Kidney glomerular epithelial cell (primary cell): ENCODE data around the gene CDK3.
A peak's percentile ranks its signal among the peaks of the same experiment; 100 is the strongest.
"Not testable (repeated sequence)": the region's sequence is repeated elsewhere in the genome, so short reads cannot be mapped to it uniquely, and the experiment has no call there.

Source experiments
- DNase-seq: peaks from one replicate; lab custom pipeline; 2025; lab: John Stamatoyannopoulos, UW

CDK3 gene

GRCh38 chr17:76000755-76001521, at the start of gene CDK3:
TSS of gene CDK3 (plus strand) at chr17:76000855. CDS start at chr17:76001426, 571 bp downstream.
- no peak for DNase-seq

GRCh38 chr17:75950855-75951554, 49.6 kb upstream of the CDK3 start:
- peak; percentile 18 for DNase-seq

- DNase-seq, result no peak
Observed at GRCh38 chr17:75959051-75959838, 41.4 kb upstream of the CDK3 start.

GRCh38 chr17:75959839-75960511, 40.7 kb upstream of the CDK3 start:
- no peak for DNase-seq

GRCh38 chr17:75965468-75965867, 35.2 kb upstream of the CDK3 start:
- DNase-seq, result no peak

- DNase-seq, result not testable (repeated sequence)
Observed at GRCh38 chr17:75969044-75969443, 31.6 kb upstream of the CDK3 start.

GRCh38 chr17:75970011-75970523, 30.6 kb upstream of the CDK3 start:
- DNase-seq, result no peak

- no peak for DNase-seq
Observed at GRCh38 chr17:75970626-75971025, 30.0 kb upstream of the CDK3 start.

GRCh38 chr17:75975187-75975586, 25.5 kb upstream of the CDK3 start:
- DNase-seq, result not testable (repeated sequence)

GRCh38 chr17:75975757-75976174, 24.9 kb upstream of the CDK3 start:
- no peak for DNase-seq

- no peak for DNase-seq
Observed at GRCh38 chr17:75976175-75976848, 24.3 kb upstream of the CDK3 start.

- peak; percentile 94 for DNase-seq
Observed at GRCh38 chr17:75978938-75979704, 21.5 kb upstream of the CDK3 start, which contains the start of the genes ACOX1 and TEN1. TSS of gene ACOX1 (minus strand) at chr17:75979166. CDS start at chr17:75979073, 93 bp downstream. TSS of gene TEN1 (plus strand) at chr17:75979240. CDS start at chr17:75986193, 6,953 bp downstream.

- DNase-seq, result peak; percentile 63
Observed at GRCh38 chr17:75979705-75980187, 20.9 kb upstream of the CDK3 start.

GRCh38 chr17:75980188-75981018, 20.3 kb upstream of the CDK3 start:
- DNase-seq, result peak; percentile 18

- DNase-seq, result no peak
Observed at GRCh38 chr17:75981019-75981615, 19.5 kb upstream of the CDK3 start.

GRCh38 chr17:75983501-75984181, 17.0 kb upstream of the CDK3 start:
- DNase-seq, result no peak

GRCh38 chr17:75985986-75986385, 14.7 kb upstream of the CDK3 start:
- no peak for DNase-seq

GRCh38 chr17:75987041-75987440, 13.6 kb upstream of the CDK3 start:
- DNase-seq, result no peak
